Measurements from ENCODE around the gene STEAP3.
A peak's percentile ranks its signal among the peaks of the same experiment; 100 is the strongest.

STEAP3 gene

DNA sequence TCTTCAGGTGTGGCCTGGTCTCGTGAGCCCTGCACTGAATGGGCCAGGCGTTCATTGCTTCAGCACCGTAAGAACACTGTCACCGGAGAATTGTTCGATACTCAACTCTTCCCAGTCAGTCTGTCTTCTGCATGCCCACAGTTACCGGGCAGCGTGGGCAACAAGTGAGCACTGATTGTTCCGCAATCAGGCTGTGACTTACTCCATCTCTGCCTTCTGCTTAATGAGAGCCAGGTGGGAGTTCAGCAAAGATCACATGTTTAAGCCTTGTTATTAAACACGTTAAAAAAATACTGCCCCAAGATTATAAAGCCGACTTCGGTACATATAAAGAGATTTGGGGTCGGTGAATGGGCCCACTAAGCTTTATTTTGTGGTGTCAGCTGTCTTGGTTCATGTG, 3.7 kb downstream of the STEAP3 start:
- no peak for DNase-seq (ENCODE audit: low spot score)

GRCh38 chr2:119228136-119228535, 4.5 kb downstream of the STEAP3 start:
- DNase-seq (ENCODE audit: low spot score), result no peak

GRCh38 chr2:119228964-119229363, 5.3 kb downstream of the STEAP3 start:
- DNase-seq (ENCODE audit: low spot score), result no peak

GRCh38 chr2:119229716-119230115, 6.1 kb downstream of the STEAP3 start:
- DNase-seq (ENCODE audit: low spot score), result no peak

DNA sequence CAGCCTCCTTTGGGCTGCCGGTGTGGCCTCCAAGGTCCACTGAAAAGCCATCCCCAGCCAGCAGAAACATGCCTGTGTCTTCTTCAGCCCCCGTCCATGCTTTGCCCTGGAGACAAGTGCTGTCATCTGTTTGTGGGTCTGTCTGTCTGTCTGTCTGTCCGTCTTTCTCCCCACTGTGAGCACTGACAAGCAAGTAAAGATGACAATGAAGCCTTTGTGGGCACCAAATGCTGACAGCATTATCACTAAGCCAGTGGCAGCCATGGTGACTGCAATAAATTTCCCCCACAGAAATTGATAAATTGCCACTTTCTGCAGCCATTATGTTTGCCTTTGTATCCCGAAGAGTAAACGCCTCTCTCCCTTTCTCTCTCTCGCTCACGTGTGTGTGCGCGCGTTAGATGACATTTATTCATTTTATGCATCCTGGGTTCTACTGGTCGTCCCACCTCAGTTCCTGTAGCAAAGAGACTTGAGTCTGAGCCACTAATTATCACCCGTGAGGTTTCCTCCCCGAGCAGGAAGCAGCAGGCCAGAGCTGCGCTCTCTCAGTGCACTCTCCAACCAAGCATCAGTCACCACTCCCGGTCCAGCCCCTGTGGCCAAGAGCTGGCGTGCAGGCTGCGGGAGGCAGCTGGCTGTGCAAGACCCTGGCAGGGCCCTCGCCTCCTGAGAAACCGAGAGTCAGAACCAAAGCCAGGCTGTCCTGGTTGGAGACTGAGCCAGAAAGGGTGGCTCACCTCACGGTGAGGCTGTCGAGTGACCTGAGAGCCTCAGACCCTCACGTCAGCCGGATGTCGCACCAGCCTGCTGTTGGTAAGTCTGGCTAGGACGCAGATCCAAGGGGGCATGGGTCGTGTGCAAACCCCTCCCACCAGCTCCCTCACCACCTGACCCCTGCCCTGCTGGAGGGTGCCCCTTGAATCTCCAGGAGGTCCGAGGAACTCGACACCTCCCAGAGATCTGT, 6.9 kb downstream of the STEAP3 start:
- no peak for DNase-seq (ENCODE audit: low spot score)

DNA sequence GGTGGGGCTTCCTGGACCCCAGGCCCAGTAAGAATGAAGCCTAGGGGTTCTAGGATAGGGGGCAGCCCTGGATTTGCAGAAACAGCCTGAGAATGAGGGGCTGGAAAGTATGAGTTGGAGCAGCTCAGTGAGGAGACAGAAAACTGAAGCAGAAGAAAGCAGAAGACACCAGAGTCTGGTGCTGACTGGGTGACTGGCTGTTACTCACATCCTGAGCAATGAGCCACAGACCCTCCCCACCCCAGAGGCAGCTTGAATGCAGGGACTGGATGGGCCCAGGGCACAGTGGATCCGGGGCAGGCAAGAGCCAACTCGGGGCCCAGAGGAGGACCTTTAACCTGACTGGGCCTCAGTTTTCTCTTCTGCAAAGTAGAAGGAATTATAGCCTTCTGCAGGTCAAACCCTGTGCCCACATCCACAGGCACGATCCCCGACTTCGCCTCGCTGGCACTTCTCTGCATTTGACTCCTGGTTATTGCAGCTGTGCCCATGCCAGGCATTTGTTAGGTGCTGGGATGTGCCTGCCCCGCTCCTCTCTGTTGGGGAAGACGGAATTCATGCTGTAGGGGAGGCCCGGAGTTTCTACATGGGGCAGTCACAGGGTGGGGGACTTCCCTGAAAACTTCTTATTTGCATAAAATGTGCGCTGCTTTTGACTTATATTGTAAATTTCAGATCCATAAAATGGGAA, 8.5 kb downstream of the STEAP3 start:
- no peak for DNase-seq (ENCODE audit: low spot score)

- no peak for DNase-seq (ENCODE audit: low spot score)
These were observed 9.0 kb downstream of the STEAP3 start for GRCh38 chr2:119232666-119232993.

GRCh38 chr2:119233326-119234020, 9.8 kb downstream of the STEAP3 start:
- no peak for DNase-seq (ENCODE audit: low spot score)

DNA sequence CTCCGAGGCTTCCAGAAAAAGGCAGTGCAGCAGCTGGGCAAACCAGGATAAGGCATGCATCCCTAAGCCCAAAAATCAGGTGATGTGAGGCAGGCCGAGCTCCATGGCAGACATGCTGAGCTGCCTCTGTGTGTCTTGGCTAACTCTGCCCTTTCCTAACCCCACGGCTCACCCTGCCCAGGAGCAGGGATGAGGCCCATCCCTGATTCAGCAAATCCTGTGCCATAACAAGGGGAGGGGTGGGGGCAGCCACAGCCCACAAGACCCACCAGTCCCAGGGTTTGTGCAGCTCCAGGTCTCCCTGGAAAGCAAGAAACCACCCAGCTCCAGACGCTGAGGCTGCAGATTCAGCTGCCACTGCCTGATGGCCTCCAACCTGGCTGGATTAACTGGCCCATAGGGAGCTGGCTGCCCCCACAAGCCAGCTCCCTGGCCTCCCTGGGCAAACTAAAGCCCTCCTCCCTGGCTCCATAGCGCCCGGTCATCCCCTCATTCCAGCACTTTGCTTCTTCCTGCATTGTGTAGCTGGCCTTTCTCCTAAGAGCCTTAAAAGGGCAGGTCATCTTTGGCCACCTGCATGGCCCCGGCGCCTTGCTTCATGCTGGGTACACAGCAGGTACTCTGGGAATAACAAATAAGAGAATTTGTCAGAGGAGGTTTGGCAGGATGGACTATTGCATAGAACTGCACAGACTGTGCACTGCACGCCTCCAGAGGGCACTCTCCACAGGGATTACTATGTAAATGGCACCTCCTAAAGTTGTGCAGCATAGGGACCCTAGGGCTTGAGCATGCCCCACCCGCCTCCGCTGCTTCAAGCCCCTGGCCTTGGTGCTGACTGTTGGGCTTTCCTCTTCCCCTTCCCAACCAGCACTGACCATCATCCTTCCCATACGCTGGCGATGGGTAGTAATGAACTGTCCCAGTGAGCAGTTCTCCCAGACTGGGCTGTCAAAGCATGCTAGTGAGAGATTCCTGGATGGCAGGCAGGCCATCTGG, 10.7 kb downstream of the STEAP3 start:
- peak; percentile 18 for DNase-seq (ENCODE audit: low spot score)

DNA sequence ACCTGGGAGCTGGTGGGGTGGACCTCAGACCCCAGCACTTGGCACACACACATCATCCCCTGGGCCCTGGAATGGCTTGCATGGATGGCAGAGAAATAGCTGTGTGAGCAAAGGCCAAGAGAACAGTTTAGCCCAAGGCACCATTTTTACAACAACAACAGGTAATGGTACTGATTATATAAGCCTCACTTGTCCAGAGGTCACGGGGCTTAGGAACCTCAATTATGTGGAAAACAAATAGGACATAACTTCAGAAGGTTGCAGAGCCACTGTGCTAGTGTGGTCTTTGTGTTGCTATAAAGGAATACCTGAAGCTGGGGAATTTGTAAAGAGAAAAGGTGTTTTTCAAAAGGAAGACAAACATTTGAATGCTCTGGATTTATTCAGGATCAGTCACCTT, 13.2 kb downstream of the STEAP3 start:
- DNase-seq (ENCODE audit: low spot score), result no peak

- DNase-seq (ENCODE audit: low spot score), result no peak
These were observed 16.9 kb downstream of the STEAP3 start for GRCh38 chr2:119240311-119241204.

DNA sequence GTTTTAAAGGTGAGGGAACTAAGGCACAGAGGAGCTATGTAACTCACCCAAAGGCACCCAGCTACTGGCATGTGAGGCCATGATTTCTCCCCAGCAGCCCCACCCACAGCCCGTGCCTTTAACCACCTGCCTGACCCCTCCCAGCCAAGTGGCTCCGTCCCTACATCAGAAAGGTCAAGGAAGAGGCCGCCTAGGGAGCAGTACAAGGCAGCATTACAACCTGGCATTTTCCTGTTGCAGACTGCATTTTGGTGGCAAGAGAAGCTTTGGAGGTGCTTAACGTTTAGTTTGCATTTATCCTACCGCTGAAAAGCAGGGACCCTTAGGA, 17.5 kb downstream of the STEAP3 start:
- DNase-seq (ENCODE audit: low spot score), result no peak

DNA sequence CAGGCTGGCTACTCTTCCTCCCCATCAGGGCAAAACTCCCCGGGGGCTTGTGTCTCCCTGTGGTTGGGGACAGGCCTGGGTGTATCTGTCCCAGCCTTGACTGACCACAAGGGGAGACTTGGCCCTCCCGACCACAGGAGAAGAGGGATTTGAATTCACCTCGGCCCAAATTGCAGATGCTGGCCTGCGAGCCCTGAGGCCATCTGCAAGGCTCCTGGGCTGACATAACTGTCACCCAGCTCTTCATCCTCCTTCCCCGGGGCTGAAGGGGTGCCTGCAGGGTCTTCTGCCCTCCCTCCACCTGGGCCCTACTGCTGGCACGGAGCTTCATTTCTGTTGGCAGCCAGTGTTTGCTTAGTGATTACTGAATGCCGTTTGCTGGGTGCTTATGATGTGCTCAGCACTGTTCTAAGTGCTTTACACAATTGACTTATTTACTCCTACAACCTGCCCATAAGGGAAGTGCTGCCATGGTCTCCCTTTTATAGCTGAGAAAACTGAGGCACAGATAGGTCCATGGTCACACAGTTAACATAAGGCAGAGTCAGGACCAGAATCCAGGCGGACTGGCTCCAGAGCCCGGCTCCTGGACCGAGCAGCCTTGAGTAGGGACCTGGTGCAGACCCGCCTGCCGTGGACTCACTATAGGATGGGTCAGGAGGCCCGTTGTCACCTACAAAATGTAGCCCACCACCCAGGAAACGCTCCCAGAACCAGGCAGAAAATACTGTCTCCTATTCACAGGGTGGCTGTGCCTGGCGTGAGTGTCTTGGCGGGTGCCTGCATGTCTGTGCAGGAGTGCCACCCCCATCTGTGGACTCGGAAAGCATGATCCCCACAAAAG, 18.9 kb downstream of the STEAP3 start:
- DNase-seq (ENCODE audit: low spot score), result no peak

DNA sequence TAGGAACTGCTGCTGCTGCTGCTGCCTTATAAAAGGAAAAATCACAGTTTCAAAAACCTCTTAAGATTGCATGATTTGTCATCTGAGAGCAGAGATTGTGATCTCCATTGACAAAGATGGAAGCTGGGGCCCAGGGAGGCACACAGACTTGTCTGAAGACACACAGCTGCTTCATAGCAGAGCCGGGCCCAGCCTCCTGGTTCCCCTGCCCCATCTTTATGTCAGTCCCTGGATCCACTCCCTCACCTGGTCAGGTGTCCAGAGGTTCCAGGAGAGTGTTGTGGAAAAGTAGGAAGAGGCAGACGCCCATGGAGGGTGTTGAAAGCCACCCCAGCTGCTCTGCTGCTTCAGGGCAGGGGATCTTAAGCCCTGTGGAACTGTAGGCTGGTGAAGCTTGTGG, 20.0 kb downstream of the STEAP3 start:
- no peak for DNase-seq (ENCODE audit: low spot score)

GRCh38 chr2:119245076-119245840, 21.6 kb downstream of the STEAP3 start:
- DNase-seq (ENCODE audit: low spot score), result no peak

DNA sequence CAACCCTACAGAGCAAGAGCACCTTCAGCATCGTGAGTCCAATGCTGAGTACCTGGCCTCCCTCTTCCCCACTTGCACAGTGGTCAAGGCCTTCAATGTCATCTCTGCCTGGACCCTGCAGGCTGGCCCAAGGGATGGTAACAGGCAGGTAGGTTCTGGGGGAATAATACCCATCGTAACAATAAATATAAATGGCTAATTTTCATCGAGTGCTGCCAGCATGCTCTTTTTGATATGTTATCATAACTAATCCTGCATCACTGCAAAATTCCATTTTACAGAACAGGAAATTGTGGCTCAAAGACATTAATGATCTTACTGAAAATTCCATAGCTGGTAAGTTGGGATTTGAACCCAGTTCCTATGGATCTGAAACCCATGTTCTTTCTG, 22.2 kb downstream of the STEAP3 start:
- DNase-seq (ENCODE audit: low spot score), result no peak

DNA sequence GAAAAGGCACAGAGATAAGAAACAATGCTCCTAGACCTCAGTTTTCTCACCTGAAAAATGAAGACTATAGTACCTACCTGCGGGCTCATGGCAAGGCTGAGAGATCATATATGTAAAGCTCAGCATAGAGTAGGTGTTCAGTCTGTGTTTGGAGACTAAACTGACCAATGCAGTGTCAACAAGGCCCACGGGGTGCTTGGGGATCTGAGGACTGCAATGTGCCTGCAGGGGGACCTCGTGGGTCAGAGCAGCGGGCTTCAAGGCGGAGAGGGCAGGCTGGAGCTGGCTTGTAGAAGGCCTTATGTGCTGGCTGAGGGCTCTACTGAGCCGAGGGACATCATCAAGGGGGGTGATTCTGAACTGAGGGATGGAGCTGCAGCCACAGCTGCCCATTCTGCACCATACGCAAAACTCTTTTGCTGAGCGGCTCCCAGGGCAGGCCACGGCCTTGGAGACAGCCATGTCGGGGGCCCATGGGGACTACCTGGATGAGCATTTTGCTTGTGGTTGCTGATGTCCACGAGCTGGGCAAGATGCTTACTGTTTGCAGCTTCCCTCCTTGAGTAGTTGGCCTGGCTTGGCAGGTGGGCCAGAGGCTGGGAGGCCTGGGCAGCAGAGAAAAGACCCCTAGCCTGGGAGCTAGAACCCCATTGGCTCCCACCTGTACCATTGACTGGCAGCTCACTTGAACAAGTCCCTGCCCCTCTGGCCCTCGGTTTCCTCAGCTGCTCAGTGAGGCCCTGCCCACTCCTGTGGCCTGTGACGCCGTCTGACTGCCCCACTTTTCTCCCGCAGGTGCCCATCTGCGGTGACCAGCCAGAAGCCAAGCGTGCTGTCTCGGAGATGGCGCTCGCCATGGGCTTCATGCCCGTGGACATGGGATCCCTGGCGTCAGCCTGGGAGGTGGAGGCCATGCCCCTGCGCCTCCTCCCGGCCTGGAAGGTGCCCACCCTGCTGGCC, 23.5 kb downstream of the STEAP3 start:
- no peak for DNase-seq (ENCODE audit: low spot score)

GRCh38 chr2:119247844-119248271, 24.2 kb downstream of the STEAP3 start:
- no peak for DNase-seq (ENCODE audit: low spot score)

Measured in RKO (cell line).